WTC11 (cell line): ENCODE results near the gene NDUFB3.

Experiments
- CREB1 ChIP-seq: sonication (generic); formaldehyde crosslinking; IDR thresholded peaks from 2 replicates; pipeline ENCODE4 v1.8.0; 2023; ENCODE audit warnings: mild to moderate bottlenecking, missing genetic modification reagents
- ESRRA ChIP-seq: sonication (generic); formaldehyde crosslinking; IDR thresholded peaks from 2 replicates; pipeline ENCODE4 v1.8.1; 2022; ENCODE audit warnings: mild to moderate bottlenecking, missing genetic modification reagents, borderline replicate concordance
- KAT7 ChIP-seq: sonication (generic); formaldehyde crosslinking; IDR thresholded peaks from 2 replicates; pipeline ENCODE4 v1.8.1; 2023; ENCODE audit warnings: missing genetic modification reagents, mild to moderate bottlenecking, borderline replicate concordance
- SP1 ChIP-seq: sonication (generic); formaldehyde crosslinking; conservative IDR thresholded peaks from 2 replicates; pipeline ENCODE4 v1.8.1; 2022; ENCODE audit warnings: missing genetic modification reagents
- TEAD4 ChIP-seq: sonication (generic); formaldehyde crosslinking; IDR thresholded peaks from 2 replicates; pipeline ENCODE4 v1.8.0; 2022; ENCODE audit warnings: mild to moderate bottlenecking, missing genetic modification reagents
- ZNF219 ChIP-seq: sonication (generic); formaldehyde crosslinking; IDR thresholded peaks from 2 replicates; pipeline ENCODE4 v1.8.0; 2023; ENCODE audit warnings: missing genetic modification reagents, mild to moderate bottlenecking, borderline replicate concordance
- ZNF416 ChIP-seq: fragments of 250-450 bp; sonication (Bioruptor Pico); IDR thresholded peaks from 2 replicates; pipeline ENCODE4 v1.9.0; 2021; ENCODE audit warnings: mild to moderate bottlenecking, inconsistent platforms
- ZNF423 ChIP-seq: fragments of 250-450 bp; sonication (Bioruptor Pico); IDR thresholded peaks from 2 replicates; pipeline ENCODE4 v2.1.2; 2022; ENCODE audit warnings: mild to moderate bottlenecking, moderate library complexity
- TF ChIP-seq, protein P1 (sequence below): sonication (generic); formaldehyde crosslinking; IDR thresholded peaks from 2 replicates; pipeline ENCODE4 v1.8.1; 2023; ENCODE audit warnings: mild to moderate bottlenecking, moderate library complexity, missing genetic modification reagents
- TF ChIP-seq, protein P2 (sequence below): fragments of 200-600 bp; IDR thresholded peaks from 2 replicates; pipeline ENCODE4 v1.8.0; 2022; ENCODE audit warnings: antibody characterized with exemption
- TF ChIP-seq, protein P3 (sequence below): sonication (generic); formaldehyde crosslinking; conservative IDR thresholded peaks from 2 replicates; pipeline ENCODE4 v1.8.1; 2022; ENCODE audit warnings: mild to moderate bottlenecking, missing genetic modification reagents
- TF ChIP-seq, protein P4 (sequence below): sonication (generic); formaldehyde crosslinking; IDR thresholded peaks from 2 replicates; pipeline ENCODE4 v1.8.0; 2022; ENCODE audit warnings: mild to moderate bottlenecking, missing genetic modification reagents

DNA sequence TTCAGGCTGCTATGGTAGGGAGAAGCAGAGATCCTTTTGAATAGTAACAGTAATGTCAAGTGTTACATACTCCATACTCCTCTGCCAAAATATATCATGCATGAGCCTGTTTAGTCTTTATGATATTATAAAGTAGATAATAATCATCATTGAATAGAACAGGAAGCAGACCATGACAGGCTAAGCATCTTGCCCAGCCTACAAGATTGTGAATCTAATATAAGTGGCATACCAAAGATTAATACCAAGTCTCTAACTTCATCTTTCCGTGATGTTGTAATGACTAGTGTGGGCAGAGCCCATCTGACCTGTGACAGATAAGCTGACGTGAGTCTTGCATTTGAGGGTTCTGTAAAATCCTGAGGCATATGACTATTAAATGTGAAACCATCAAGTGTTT is 13.1 kb downstream of the NDUFB3 start:
- TF ChIP-seq, protein P1, sequence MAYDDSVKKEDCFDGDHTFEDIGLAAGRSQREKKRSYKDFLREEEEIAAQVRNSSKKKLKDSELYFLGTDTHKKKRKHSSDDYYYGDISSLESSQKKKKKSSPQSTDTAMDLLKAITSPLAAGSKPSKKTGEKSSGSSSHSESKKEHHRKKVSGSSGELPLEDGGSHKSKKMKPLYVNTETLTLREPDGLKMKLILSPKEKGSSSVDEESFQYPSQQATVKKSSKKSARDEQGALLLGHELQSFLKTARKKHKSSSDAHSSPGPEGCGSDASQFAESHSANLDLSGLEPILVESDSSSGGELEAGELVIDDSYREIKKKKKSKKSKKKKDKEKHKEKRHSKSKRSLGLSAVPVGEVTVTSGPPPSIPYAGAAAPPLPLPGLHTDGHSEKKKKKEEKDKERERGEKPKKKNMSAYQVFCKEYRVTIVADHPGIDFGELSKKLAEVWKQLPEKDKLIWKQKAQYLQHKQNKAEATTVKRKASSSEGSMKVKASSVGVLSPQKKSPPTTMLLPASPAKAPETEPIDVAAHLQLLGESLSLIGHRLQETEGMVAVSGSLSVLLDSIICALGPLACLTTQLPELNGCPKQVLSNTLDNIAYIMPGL = no peak
- no peak for TF ChIP-seq ZNF423 (CRISPR knock-in tag)
- TF ChIP-seq, protein P2, sequence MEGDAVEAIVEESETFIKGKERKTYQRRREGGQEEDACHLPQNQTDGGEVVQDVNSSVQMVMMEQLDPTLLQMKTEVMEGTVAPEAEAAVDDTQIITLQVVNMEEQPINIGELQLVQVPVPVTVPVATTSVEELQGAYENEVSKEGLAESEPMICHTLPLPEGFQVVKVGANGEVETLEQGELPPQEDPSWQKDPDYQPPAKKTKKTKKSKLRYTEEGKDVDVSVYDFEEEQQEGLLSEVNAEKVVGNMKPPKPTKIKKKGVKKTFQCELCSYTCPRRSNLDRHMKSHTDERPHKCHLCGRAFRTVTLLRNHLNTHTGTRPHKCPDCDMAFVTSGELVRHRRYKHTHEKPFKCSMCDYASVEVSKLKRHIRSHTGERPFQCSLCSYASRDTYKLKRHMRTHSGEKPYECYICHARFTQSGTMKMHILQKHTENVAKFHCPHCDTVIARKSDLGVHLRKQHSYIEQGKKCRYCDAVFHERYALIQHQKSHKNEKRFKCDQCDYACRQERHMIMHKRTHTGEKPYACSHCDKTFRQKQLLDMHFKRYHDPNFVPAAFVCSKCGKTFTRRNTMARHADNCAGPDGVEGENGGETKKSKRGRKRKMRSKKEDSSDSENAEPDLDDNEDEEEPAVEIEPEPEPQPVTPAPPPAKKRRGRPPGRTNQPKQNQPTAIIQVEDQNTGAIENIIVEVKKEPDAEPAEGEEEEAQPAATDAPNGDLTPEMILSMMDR = no peak
- no peak for TF ChIP-seq TEAD4
- TF ChIP-seq KAT7 (CRISPR knock-in tag) = no peak
- no peak for TF ChIP-seq SP1 (CRISPR knock-in tag)
- TF ChIP-seq, protein P3, sequence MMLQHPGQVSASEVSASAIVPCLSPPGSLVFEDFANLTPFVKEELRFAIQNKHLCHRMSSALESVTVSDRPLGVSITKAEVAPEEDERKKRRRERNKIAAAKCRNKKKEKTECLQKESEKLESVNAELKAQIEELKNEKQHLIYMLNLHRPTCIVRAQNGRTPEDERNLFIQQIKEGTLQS (CRISPR knock-in tag) = no peak
- TF ChIP-seq ZNF416 (CRISPR knock-in tag) = no peak
- no peak for TF ChIP-seq ESRRA (CRISPR knock-in tag)
- TF ChIP-seq ZNF219 (CRISPR knock-in tag) = no peak
- no peak for TF ChIP-seq CREB1 (CRISPR knock-in tag)
- TF ChIP-seq, protein P4, sequence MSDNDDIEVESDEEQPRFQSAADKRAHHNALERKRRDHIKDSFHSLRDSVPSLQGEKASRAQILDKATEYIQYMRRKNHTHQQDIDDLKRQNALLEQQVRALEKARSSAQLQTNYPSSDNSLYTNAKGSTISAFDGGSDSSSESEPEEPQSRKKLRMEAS (CRISPR knock-in tag) = no peak
